ENCODE results near the gene MNAT1.
A peak's percentile ranks its signal among the peaks of the same experiment; 100 is the strongest.
"Not testable (repeated sequence)": the region's sequence is repeated elsewhere in the genome, so short reads cannot be mapped to it uniquely, and the experiment has no call there.

Gene MNAT1

DNA sequence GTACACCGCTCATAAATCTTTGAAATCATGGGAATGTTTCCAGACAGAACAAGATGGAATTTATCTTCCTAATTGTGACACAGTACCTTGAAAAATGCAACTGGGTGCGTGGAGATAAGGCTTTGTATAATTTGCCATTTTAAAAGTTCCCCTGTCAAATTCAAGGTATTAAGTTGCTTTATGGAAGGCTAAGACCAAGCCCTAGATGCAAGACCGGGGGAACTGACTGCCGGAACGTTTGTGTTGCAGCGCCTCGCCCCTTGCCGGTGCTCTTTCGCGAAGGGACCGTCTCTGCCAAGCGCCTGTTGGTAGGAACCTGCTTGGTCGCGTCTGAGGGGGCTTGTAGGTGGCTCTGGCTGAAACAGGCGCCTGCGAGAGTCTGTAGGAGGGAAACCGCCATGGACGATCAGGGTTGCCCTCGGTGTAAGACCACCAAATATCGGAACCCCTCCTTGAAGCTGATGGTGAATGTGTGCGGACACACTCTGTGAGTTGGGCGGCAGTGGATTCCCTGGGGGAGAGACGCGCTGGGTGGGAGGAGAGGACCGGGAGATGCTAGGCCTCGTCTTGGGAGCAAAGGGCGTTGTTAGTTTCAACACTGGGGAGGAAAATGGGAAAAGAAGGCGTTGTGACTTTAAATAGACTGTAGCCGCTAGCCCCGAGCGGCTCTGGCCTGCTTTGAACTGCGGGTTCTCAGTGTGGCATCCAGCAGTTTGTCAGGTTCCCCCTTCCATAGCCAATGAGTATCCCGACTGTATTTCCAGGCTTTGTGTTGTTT is at the start of gene MNAT1:
Gene MNAT1 (plus strand): TSS at position 297 of the 778 bp plus-strand sequence. CDS start 102 bp downstream, at position 399.
- peak; percentile 84 for DNase-seq
- in situ Hi-C loops (cut with MboI; ENCODE audit: low pct_unique_long_range_greater_than_20kb, low sequenced_read_pairs): no loop called here

DNA sequence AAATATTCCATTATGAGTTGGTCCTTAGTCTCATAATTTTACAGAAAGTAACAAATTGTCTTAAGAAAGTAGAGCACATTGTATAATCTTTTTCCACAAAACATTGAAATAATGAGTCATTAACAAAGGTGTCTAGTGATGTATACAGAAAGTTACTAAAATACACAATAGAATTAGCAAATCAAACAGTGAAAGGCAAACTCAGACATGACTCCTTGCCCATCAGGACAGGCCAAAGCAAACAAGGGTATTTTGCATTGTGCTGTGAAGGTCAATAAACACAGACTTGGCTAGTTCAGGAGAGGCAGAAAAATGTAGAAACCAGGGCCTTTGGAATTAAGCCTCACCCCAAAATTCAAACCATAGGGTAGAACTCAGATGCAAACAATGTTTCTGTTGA is 47.7 kb upstream of the MNAT1 start:
- in situ Hi-C loops (cut with MboI; ENCODE audit: low pct_unique_long_range_greater_than_20kb, low sequenced_read_pairs): no loop called here

DNA sequence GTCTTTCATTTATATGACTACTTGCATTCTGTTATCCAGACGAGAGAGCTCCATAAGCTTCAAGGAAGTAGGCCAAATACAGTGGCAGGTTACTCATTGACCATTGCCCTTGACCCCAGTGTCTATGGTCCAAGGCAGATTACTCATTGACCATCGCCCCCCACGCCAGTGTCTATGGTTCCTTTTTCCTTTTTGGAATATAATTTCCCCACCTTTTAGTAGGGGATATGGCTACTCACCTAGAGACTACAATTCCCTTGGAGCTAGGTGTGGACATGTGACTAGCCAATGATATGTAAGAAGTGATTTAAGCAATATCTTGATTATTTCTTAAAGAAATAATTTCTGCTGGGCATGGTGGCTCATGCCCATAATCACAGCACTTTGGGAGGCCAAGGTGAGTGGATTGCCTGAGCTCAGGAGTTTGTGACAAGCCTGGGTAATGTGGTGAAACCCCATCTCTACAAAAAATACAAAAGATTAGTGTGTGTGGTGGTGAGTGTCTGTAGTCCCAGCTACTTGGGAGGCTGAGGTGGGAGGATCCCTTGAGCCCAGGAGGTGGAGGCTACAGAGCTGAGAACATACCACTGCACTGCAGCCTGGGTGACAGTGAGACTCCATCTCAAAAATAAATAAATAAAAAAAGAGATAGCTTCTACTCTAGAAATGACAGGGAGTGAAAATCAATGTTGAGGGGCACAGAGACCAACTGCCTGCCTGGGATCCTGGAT is 43.0 kb upstream of the MNAT1 start:
- in situ Hi-C loops (cut with MboI; ENCODE audit: low pct_unique_long_range_greater_than_20kb, low sequenced_read_pairs): no loop called here
- no peak for DNase-seq

More for the DNA sequence above, 47.7 kb upstream of the MNAT1 start:
- DNase-seq: no peak

DNA sequence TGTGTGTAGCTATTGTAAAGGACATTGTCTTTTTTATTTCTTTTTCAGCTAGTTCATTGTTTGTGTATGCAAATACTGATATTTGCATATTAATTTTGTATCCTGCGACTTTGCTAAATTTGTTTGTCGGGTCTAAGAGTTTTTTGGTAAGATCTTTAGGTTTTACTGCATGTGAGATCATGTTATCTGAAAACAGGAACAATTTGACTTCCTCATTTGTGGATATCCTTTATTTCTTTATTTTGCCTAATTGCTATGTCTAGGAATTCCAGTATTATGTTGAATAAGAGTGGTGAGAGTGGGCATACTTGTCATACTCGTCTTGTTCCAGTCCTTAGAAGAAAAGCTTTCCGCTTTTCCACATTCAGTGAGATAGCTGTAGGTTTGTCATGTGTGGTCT is 39.2 kb upstream of the MNAT1 start:
- DNase-seq: peak; percentile 38
- in situ Hi-C loops (cut with MboI; ENCODE audit: low pct_unique_long_range_greater_than_20kb, low sequenced_read_pairs): no loop called here

- DNase-seq: no peak
- in situ Hi-C loops (cut with MboI; ENCODE audit: low pct_unique_long_range_greater_than_20kb, low sequenced_read_pairs): no loop called here
These were observed 34.0 kb upstream of the MNAT1 start for GRCh38 chr14:60700598-60700997.

- in situ Hi-C loops (cut with MboI; ENCODE audit: low pct_unique_long_range_greater_than_20kb, low sequenced_read_pairs): no loop called here
- DNase-seq: no peak
These were observed 29.5 kb upstream of the MNAT1 start for GRCh38 chr14:60705100-60705499.

DNA sequence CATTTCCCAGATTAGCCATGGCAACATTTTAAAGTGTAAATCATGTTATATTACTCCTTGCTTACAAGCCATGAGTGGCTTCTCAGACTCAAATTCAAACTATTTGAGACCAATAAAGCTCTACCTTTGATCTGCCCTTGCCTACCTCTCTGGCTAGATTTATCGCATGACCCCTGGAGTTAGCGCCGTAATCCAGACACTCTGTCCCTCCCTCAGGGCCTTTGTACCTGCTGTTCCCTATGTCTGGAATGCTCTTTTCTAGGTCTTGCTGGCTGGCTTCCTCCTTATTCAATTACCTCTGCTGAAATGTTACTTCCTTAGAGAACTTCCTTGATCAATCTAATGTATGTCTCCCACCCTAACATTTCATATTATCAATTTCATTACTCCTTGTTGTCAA is 26.7 kb upstream of the MNAT1 start:
- DNase-seq: no peak
- in situ Hi-C loops (cut with MboI; ENCODE audit: low pct_unique_long_range_greater_than_20kb, low sequenced_read_pairs): no loop called here

DNA sequence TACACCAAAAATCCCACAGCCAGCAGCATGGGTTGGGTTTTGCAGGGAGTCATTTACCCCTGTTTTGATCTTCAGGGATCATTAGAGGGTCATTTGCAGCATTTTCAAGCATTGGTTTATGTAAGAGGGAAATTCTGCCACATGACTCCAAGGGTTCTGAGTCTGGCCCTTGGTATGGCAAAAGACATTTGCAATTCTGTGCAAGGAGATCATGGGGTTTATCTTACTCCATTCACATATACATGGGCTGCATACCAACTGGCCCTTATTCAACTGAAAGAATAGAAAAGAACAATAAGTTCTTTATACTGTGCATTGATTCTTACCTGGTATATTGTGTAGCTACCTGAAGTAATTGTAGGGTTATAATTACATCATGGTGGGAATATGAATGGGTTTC is 24.1 kb upstream of the MNAT1 start:
- DNase-seq: no peak
- in situ Hi-C loops (cut with MboI; ENCODE audit: low pct_unique_long_range_greater_than_20kb, low sequenced_read_pairs): no loop called here

DNA sequence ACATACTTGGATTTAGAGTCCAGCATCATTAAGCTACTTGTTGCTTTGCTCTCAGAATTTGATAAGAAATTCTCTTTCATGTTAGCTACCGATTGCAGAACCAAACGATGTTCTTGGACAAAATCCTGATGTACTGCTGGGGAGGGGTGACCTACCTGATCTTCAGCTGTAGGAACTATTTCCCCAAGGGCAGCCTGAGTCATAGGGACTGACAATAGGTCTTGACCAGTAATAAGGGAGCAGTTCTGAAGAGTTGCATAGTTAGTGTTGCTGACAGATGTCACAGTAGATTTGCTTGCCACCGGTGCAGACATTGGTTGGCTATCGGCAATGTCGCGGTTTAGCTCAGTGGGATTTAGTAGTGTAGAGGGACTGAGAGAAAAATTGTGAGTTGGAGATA is 21.0 kb upstream of the MNAT1 start:
- in situ Hi-C loops (cut with MboI; ENCODE audit: low pct_unique_long_range_greater_than_20kb, low sequenced_read_pairs): no loop called here
- no peak for DNase-seq

DNA sequence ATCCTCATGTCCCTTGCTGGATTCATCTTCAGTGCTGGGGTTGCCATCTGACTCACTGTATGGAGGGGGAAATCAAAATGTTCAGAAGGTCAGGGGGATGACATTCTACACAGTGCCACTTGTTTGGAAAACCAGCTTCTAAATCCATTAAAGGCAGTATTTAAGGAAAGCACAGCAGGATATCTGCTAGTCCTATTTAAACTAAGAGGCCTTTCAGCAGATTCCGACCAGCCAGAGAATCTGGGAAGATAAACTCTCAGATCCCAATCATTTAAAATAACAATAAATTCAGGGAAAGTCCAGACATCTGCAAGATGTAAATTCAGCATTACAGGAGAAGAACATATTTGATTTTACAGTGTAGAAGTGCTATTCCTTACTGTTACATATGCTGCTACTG is 14.2 kb upstream of the MNAT1 start:
- DNase-seq: no peak
- in situ Hi-C loops (cut with MboI; ENCODE audit: low pct_unique_long_range_greater_than_20kb, low sequenced_read_pairs): no loop called here

DNA sequence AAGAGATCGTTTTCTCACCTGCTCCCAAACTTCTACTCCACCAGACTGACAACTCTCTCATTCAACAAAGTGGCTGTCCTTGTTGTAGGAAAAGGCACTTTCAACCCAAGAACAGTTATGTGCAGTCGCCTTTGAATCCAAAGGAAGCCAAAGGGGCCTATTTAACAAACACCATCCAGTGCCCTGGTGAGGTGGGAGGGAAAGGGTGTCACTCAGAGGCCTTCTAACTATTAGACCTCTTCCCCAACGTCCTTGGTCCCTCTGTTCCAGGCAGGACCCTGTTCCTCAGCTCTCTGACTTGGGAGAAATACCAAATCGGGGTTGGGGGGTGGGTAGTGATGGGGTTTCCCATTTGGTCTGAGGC is 13.6 kb upstream of the MNAT1 start:
- in situ Hi-C loops (cut with MboI; ENCODE audit: low pct_unique_long_range_greater_than_20kb, low sequenced_read_pairs): no loop called here
- DNase-seq: no peak

DNA sequence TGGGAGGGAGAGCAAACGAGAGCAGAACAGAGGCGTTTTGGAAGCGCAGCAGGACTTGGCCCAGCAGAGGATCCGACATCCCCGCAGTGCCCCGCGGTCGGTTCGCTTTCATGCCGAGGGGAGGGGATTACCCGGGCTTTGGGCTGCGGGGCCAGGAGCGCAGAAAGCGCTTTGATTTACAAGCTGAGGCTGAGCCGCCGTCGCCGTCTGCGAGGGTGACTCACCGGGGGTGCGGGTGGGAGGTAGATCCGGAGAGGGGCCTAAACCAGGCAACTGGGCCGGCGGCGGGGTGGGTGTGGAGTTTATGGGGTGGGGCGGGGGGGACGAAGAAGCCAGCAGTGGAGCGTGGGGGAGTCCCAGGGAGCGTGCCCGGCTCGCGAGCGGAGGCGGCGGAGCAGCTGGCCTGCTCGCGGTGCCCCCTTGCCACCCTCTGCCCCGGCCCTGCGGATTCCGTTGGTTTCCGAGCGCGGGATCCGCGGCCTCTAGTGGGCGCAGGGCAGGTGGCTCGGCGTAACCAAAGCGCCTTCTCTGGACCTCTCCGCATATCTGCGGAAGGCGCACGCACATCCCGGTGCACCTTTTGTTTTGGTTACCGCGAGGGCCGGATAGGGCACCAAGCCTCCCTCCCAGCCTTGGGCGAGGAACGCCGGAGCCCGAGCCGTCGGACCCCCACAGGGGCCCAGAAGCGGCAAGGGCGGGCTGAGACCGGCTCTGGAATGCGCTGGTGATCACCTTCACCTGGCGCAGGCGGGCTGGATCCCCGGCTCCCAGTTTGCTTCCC is 13.0 kb upstream of the MNAT1 start:
- in situ Hi-C loops (cut with MboI; ENCODE audit: low pct_unique_long_range_greater_than_20kb, low sequenced_read_pairs): no loop called here
- DNase-seq: peak; percentile 48

DNA sequence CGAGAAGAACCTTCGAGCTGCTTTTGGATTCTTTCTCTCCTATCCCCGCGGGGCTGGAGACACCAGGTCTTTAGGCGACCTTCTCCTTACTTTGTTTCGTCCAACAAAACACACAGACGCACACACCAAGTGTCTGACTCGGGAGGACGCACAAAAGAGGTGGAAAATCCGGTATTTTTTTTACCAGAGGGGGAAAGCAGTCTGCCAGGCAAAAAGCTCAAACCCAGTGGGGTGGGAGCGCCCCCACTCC is 12.5 kb upstream of the MNAT1 start:
- peak; percentile 43 for DNase-seq
- in situ Hi-C loops (cut with MboI; ENCODE audit: low pct_unique_long_range_greater_than_20kb, low sequenced_read_pairs): no loop called here

GRCh38 chr14:60722357-60723115 is 12.0 kb upstream of the MNAT1 start:
- peak; percentile 53 for DNase-seq
- in situ Hi-C loops (cut with MboI; ENCODE audit: low pct_unique_long_range_greater_than_20kb, low sequenced_read_pairs): no loop called here

DNA sequence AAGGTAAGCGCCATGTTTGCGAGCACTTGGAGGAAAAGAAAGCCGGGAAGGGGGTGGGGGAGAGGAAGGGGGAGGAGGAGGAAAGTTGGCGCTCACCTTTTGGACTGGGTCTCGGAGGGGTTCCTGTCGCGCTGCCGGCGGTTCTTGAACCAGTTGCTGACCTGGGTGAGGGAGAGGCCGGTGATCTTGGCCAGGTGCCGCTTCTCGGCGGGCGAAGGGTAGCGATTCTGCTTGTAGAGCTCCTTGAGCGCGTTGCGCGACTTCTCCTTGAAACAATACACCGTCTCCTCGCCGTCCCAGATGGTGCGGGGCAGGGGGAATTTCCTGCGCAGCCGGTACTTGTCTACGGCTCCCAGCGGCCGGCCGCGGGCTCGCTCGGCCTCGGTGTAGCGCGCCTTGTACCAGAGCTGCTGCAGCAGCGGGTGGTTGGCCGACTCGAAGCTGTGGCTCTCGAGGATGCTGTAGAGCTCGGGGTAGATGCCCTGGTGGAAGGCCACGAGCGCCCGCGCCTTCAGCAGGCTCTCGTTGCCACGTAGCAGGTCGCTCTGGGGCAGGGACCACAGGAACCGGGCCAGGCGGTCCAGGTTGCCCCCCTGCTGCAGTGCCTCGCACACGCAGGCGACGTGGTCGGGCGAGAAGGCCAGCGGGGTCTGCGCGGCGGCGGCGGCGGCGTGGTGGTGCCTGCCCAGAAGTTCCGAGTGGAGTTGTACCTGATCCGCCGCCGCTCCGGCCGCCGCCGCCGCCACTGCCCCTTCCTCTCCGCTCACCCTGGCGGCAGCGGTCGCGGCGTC is 11.2 kb upstream of the MNAT1 start:
- in situ Hi-C loops (cut with MboI; ENCODE audit: low pct_unique_long_range_greater_than_20kb, low sequenced_read_pairs): no loop called here

DNA sequence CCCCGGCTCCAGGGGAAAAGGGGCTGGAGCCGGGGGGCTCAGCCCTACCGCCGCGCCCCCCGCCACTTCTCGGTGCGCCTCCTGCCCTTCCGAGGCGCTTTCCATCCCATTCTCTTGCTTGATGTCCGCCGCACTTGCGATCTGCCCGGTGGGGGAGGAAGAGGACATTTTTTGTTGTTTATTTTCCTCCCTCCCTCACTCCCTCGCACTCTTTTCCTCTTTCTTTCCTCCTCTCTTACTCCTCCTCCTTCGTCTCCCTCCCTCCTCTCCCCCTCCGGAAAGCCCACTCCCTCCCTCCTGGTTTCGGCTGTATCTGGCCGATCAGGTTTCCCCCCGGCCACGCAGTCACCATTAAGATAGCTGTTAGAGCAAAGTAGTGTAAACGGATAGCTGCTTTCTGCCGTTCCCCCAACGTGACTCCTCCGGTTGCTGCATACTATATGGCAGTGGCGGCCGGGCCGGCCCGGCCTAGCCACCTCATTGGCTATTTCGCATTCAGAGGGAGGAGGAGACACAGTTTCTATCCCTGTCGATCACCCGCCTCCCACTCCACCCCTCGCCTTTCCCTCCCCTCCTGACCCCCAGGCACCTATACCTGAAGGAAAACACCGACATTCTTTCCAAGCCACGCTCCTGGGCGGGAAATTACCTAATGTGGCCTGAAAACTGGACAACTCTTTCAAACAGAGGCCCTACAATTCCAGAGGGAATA is 10.5 kb upstream of the MNAT1 start, which contains the start of gene SIX4:
Gene SIX4 (minus strand): TSS at position 445 of the 712 bp plus-strand sequence. CDS start 277 bp downstream, at position 168.
- peak; percentile 77 for DNase-seq
- in situ Hi-C loops (cut with MboI; ENCODE audit: low pct_unique_long_range_greater_than_20kb, low sequenced_read_pairs): no loop called here

More for the DNA sequence above, 11.2 kb upstream of the MNAT1 start:
- peak; percentile 56 for DNase-seq

GRCh38 chr14:60731291-60731690 is 3.3 kb upstream of the MNAT1 start:
- in situ Hi-C loops (cut with MboI; ENCODE audit: low pct_unique_long_range_greater_than_20kb, low sequenced_read_pairs); DNase-seq: not testable (repeated sequence)

GRCh38 chr14:60732840-60733483 is 1.6 kb upstream of the MNAT1 start:
- DNase-seq: no peak
- in situ Hi-C loops (cut with MboI; ENCODE audit: low pct_unique_long_range_greater_than_20kb, low sequenced_read_pairs): no loop called here
